Ovary (tissue), 3 donors: ENCODE results near the gene SMYD1.

ENCODE experiments used
- EP300 ChIP-seq: sonication (generic); formaldehyde crosslinking; IDR thresholded peaks from one replicate; pipeline ENCODE4 v1.6.1; 2017; ENCODE audit warnings: antibody characterized with exemption
- POLR2A ChIP-seq: fragments of 450-650 bp; IDR thresholded peaks from one replicate; pipeline ENCODE4 v1.6.1; 2017; ENCODE audit warnings: antibody characterized with exemption, mild to moderate bottlenecking, moderate library complexity
- TF ChIP-seq, protein P1 (sequence below), 3 donors: fragments of 450-650 bp in 2 of 3; fragments of 200-600 bp in 1 of 3; IDR thresholded peaks; one replicate each; pipeline versions ENCODE4 v1.5.1 to v1.8.0; 2016 to 2022; ENCODE audit warnings: antibody characterized with exemption in 3 of 3, mild to moderate bottlenecking in 1 of 3
- donor health status: DM: no; HTN: no; CAD: no.

DNA sequence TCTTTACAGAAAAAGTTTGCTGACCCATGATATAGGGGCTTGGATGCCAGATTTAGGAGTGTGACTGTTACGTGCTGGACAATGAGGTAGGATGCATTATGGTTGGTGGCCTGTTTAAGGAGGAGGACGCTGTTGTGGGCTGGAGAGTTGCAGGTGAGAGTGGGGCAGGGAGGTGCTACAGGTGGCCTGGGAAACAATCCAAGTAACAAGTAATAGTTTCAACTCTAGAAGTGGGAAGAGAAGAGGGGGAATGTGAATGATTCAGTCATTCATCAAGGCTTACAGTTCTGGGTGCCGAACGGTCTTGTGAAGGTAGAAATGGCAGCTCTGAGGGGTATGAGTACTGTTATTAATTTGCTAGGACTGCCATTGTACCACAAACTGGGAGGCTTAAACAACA is 54.1 kb downstream of the SMYD1 start:
- TF ChIP-seq POLR2A, result no peak
- TF ChIP-seq, protein P1, sequence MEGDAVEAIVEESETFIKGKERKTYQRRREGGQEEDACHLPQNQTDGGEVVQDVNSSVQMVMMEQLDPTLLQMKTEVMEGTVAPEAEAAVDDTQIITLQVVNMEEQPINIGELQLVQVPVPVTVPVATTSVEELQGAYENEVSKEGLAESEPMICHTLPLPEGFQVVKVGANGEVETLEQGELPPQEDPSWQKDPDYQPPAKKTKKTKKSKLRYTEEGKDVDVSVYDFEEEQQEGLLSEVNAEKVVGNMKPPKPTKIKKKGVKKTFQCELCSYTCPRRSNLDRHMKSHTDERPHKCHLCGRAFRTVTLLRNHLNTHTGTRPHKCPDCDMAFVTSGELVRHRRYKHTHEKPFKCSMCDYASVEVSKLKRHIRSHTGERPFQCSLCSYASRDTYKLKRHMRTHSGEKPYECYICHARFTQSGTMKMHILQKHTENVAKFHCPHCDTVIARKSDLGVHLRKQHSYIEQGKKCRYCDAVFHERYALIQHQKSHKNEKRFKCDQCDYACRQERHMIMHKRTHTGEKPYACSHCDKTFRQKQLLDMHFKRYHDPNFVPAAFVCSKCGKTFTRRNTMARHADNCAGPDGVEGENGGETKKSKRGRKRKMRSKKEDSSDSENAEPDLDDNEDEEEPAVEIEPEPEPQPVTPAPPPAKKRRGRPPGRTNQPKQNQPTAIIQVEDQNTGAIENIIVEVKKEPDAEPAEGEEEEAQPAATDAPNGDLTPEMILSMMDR (IDR thresholded peaks at IDR 0.05), result no peak
- no peak for TF ChIP-seq EP300
